ENCODE data around the gene DUOXA2.
"Not testable (repeated sequence)": the region's sequence is repeated elsewhere in the genome, so short reads cannot be mapped to it uniquely, and the experiment has no call there.

Gene DUOXA2

DNA sequence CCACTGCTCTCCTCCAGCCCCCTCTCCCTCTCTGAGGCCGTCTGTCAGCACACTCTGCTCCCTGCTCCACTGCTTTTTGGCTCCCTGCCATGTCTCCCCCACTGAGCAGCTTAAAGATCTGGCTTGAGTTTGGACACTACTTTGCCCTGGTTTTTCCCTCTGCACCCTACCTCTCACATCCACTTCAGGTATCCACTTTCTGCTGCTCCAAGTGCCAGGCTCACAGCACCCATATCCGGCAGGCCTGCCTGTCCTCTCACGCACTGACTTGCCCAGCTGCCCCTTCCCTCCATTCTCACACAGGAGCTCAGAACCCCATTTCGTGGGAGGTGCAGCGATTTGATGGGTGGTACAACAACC is 19.4 kb downstream of the DUOXA2 start:
- Histone ChIP-seq H3K27ac (ENCODE audit: low read depth, low read length) (no peak overlapping the region), H3K4me3 (ENCODE audit: low read length) (no peak overlapping the region), H3K4ac (ENCODE audit: low read depth, low read length) (no peak overlapping the region), H3K36me3 (ENCODE audit: control insufficient read depth, insufficient read depth, low read length) (no peaks in the 10 kb centered on the region), H3K9ac (ENCODE audit: low read length) (no peak overlapping the region), H4K5ac (ENCODE audit: low read length) (no peak overlapping the region), H2AK5ac (ENCODE audit: low read length) (no peak overlapping the region), H4K8ac (ENCODE audit: low read depth, low read length) (no peak overlapping the region), H2BK5ac (ENCODE audit: low read length) (no peak overlapping the region), H3K23ac (ENCODE audit: low read length) (no peak overlapping the region), H2BK120ac (ENCODE audit: low read depth, low read length) (no peak overlapping the region), H3K79me1 (ENCODE audit: low read length) (no peaks in the 10 kb centered on the region), H2BK15ac (replicated peaks; ENCODE audit: low read depth) (no peak overlapping the region), H3K4me1 (ENCODE audit: control insufficient read depth, low read depth, low read length) (no peaks in the 10 kb centered on the region), H3K79me2 (ENCODE audit: control insufficient read depth, insufficient read depth, low read length) (no peaks in the 10 kb centered on the region), H3K27me3 (ENCODE audit: insufficient read depth, low read length, poor library complexity) (peaks cover 56% of the 10 kb centered on the region), H3K56ac (ENCODE audit: low read length) (no peak overlapping the region), H3K18ac (ENCODE audit: low read length) (no peak overlapping the region), H3K4me2 (ENCODE audit: low read length) (no peak overlapping the region)
- WGBS (ENCODE audit: extremely low coverage, insufficient coverage, low lambda C conversion rate): no CpG with 5 or more reads among the region's 5 CpGs
- no peak for DNase-seq

DNA sequence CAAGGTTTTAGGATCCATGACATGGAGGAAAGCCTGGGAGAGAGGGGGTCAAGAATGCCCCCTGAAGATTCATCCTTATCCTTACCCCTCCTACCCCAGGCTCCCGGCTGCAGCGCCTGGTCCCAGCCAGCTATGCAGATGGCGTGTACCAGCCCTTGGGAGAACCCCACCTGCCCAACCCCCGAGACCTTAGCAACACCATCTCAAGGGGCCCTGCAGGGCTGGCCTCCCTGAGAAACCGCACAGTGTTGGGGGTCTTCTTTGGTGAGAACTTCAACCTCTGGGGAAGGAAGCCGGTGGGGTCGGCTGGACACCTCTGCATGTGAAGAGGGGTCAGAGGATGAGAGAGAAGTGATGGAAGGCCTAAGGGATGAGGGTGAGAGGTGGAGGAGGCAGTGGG is 19.9 kb downstream of the DUOXA2 start:
- no peak overlapping the region for H3K4ac ChIP-seq (ENCODE audit: low read depth, low read length)

DNA sequence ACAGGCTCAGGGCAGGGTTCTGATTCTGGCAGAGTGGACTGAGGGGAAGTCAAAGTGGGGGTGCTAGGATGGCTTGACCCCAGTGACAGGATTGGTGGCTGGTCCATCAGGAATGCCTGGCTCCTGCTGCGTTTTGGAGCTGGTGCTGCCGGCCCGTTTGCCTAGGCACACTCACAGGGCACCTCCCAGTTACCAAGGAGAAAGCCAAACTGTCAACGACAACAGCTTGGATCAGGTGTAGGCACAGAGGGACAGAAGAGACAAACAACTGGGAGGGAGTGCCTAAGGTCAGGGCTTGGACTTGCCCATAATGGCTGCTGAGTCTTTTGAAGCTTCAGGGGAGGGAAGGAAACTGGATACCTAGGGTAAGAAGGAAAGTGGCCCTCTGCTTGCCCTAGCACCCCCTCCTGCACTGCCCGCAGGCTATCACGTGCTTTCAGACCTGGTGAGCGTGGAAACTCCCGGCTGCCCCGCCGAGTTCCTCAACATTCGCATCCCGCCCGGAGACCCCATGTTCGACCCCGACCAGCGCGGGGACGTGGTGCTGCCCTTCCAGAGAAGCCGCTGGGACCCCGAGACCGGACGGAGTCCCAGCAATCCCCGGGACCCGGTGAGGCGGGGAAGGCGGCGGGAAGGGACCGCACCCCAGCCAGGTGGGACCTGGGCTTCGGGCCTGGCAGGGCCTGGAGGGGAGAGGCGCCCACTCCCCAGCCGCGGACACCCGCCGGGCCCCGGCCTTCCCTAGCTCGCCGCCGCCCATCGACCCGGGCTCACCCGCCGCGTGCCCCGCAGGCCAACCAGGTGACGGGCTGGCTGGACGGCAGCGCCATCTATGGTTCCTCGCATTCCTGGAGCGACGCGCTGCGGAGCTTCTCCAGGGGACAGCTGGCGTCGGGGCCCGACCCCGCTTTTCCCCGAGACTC is 20.8 kb downstream of the DUOXA2 start:
- no peak overlapping the region for H3K27ac ChIP-seq (ENCODE audit: low read depth, low read length)
- no peak overlapping the region for H3K23ac ChIP-seq (ENCODE audit: low read length)
- no peak overlapping the region for H2BK15ac ChIP-seq (replicated peaks; ENCODE audit: low read depth)
- H3K36me3 ChIP-seq (ENCODE audit: control insufficient read depth, insufficient read depth, low read length): no peaks in the 10 kb centered on the region
- peaks cover 46% of the 10 kb centered on the region for H3K27me3 ChIP-seq (ENCODE audit: insufficient read depth, low read length, poor library complexity)
- no peak overlapping the region for H3K18ac ChIP-seq (ENCODE audit: low read length)
- no peak overlapping the region for H2BK5ac ChIP-seq (ENCODE audit: low read length)
- no peak overlapping the region for H3K4ac ChIP-seq (ENCODE audit: low read depth, low read length)
- H2BK120ac ChIP-seq (ENCODE audit: low read depth, low read length): no peak overlapping the region
- no peak overlapping the region for H3K9ac ChIP-seq (ENCODE audit: low read length)
- H2AK5ac ChIP-seq (ENCODE audit: low read length): no peak overlapping the region
- DNase-seq: peak; percentile 45
- no CpG with 5 or more reads among the region's 57 CpGs for WGBS (ENCODE audit: extremely low coverage, insufficient coverage, low lambda C conversion rate)
- H4K8ac ChIP-seq (ENCODE audit: low read depth, low read length): no peak overlapping the region
- H3K4me2 ChIP-seq (ENCODE audit: low read length): peak overlapping the region; percentile 13
- no peaks in the 10 kb centered on the region for H3K79me1 ChIP-seq (ENCODE audit: low read length)
- no peak overlapping the region for H3K56ac ChIP-seq (ENCODE audit: low read length)
- H3K4me1 ChIP-seq (ENCODE audit: control insufficient read depth, low read depth, low read length): no peaks in the 10 kb centered on the region
- H3K79me2 ChIP-seq (ENCODE audit: control insufficient read depth, insufficient read depth, low read length): no peaks in the 10 kb centered on the region
- no peak overlapping the region for H4K5ac ChIP-seq (ENCODE audit: low read length)
- H3K4me3 ChIP-seq (ENCODE audit: low read length): no peak overlapping the region

More for the DNA sequence above, 19.9 kb downstream of the DUOXA2 start:
- no peak for DNase-seq
- no peaks in the 10 kb centered on the region for H3K79me1 ChIP-seq (ENCODE audit: low read length)
- no peak overlapping the region for H2BK5ac ChIP-seq (ENCODE audit: low read length)
- WGBS (ENCODE audit: extremely low coverage, insufficient coverage, low lambda C conversion rate): no CpG with 5 or more reads among the region's 7 CpGs
- no peak overlapping the region for H2AK5ac ChIP-seq (ENCODE audit: low read length)
- no peak overlapping the region for H3K4me2 ChIP-seq (ENCODE audit: low read length)
- H3K27ac ChIP-seq (ENCODE audit: low read depth, low read length): no peak overlapping the region
- peaks cover 50% of the 10 kb centered on the region for H3K27me3 ChIP-seq (ENCODE audit: insufficient read depth, low read length, poor library complexity)
- H4K5ac ChIP-seq (ENCODE audit: low read length): no peak overlapping the region
- no peak overlapping the region for H2BK120ac ChIP-seq (ENCODE audit: low read depth, low read length)
- H3K56ac ChIP-seq (ENCODE audit: low read length): no peak overlapping the region
- no peak overlapping the region for H2BK15ac ChIP-seq (replicated peaks; ENCODE audit: low read depth)
- H3K4me1 ChIP-seq (ENCODE audit: control insufficient read depth, low read depth, low read length): no peaks in the 10 kb centered on the region
- H3K4me3 ChIP-seq (ENCODE audit: low read length): no peak overlapping the region
- H3K36me3 ChIP-seq (ENCODE audit: control insufficient read depth, insufficient read depth, low read length): no peaks in the 10 kb centered on the region
- no peak overlapping the region for H4K8ac ChIP-seq (ENCODE audit: low read depth, low read length)
- no peak overlapping the region for H3K23ac ChIP-seq (ENCODE audit: low read length)
- H3K9ac ChIP-seq (ENCODE audit: low read length): no peak overlapping the region
- H3K18ac ChIP-seq (ENCODE audit: low read length): no peak overlapping the region
- no peaks in the 10 kb centered on the region for H3K79me2 ChIP-seq (ENCODE audit: control insufficient read depth, insufficient read depth, low read length)

GRCh38 chr15:45135705-45136377 is 21.7 kb downstream of the DUOXA2 start:
- not testable (repeated sequence) for H3K27ac ChIP-seq (ENCODE audit: low read depth, low read length); H3K18ac ChIP-seq (ENCODE audit: low read length)

DNA sequence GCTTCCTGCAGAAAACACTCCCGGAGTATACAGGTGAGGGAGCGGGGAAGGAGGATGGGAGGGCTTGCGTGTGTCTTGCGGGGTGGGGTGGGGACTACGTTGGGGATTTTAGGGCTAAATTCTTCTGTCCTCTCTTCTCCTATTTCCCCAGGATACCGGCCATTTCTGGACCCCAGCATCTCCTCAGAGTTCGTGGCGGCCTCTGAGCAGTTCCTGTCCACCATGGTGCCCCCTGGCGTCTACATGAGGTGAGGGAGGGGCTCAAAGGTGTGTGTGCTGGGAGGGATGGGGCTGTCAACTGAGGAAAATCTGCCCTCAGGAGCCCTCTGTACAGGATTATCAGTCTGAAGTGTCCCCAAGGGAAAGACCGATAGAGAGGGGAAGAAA is 22.2 kb downstream of the DUOXA2 start:
- no peak overlapping the region for H3K23ac ChIP-seq (ENCODE audit: low read length)
- no peak overlapping the region for H3K4me3 ChIP-seq (ENCODE audit: low read length)
- WGBS (ENCODE audit: extremely low coverage, insufficient coverage, low lambda C conversion rate): no CpG with 5 or more reads among the region's 10 CpGs
- no peaks in the 10 kb centered on the region for H3K79me1 ChIP-seq (ENCODE audit: low read length)
- H3K18ac ChIP-seq (ENCODE audit: low read length): no peak overlapping the region
- H3K4ac ChIP-seq (ENCODE audit: low read depth, low read length): no peak overlapping the region
- H2AK5ac ChIP-seq (ENCODE audit: low read length): no peak overlapping the region
- no peak overlapping the region for H4K8ac ChIP-seq (ENCODE audit: low read depth, low read length)
- H3K36me3 ChIP-seq (ENCODE audit: control insufficient read depth, insufficient read depth, low read length): no peaks in the 10 kb centered on the region
- no peak overlapping the region for H2BK120ac ChIP-seq (ENCODE audit: low read depth, low read length)
- no peak overlapping the region for H3K4me2 ChIP-seq (ENCODE audit: low read length)
- no peaks in the 10 kb centered on the region for H3K4me1 ChIP-seq (ENCODE audit: control insufficient read depth, low read depth, low read length)
- H3K27ac ChIP-seq (ENCODE audit: low read depth, low read length): no peak overlapping the region
- DNase-seq: peak; percentile 59
- H3K56ac ChIP-seq (ENCODE audit: low read length): no peak overlapping the region
- no peak overlapping the region for H2BK15ac ChIP-seq (replicated peaks; ENCODE audit: low read depth)
- peaks cover 36% of the 10 kb centered on the region for H3K27me3 ChIP-seq (ENCODE audit: insufficient read depth, low read length, poor library complexity)
- no peak overlapping the region for H4K5ac ChIP-seq (ENCODE audit: low read length)
- no peaks in the 10 kb centered on the region for H3K79me2 ChIP-seq (ENCODE audit: control insufficient read depth, insufficient read depth, low read length)
- H2BK5ac ChIP-seq (ENCODE audit: low read length): no peak overlapping the region
- no peak overlapping the region for H3K9ac ChIP-seq (ENCODE audit: low read length)

More at GRCh38 chr15:45135705-45136377, 21.7 kb downstream of the DUOXA2 start:
- H3K27me3 ChIP-seq (ENCODE audit: insufficient read depth, low read length, poor library complexity): peaks cover 39% of the 10 kb centered on the region
- H2BK120ac ChIP-seq (ENCODE audit: low read depth, low read length); H3K79me1 ChIP-seq (ENCODE audit: low read length); H3K23ac ChIP-seq (ENCODE audit: low read length); H2BK15ac ChIP-seq (replicated peaks; ENCODE audit: low read depth); DNase-seq; H4K8ac ChIP-seq (ENCODE audit: low read depth, low read length); H3K4me2 ChIP-seq (ENCODE audit: low read length); H4K5ac ChIP-seq (ENCODE audit: low read length); H3K36me3 ChIP-seq (ENCODE audit: control insufficient read depth, insufficient read depth, low read length); H3K79me2 ChIP-seq (ENCODE audit: control insufficient read depth, insufficient read depth, low read length); H3K4ac ChIP-seq (ENCODE audit: low read depth, low read length); H3K9ac ChIP-seq (ENCODE audit: low read length); H3K56ac ChIP-seq (ENCODE audit: low read length); H3K4me3 ChIP-seq (ENCODE audit: low read length); H2AK5ac ChIP-seq (ENCODE audit: low read length); H2BK5ac ChIP-seq (ENCODE audit: low read length); H3K4me1 ChIP-seq (ENCODE audit: control insufficient read depth, low read depth, low read length): not testable (repeated sequence)
- WGBS (ENCODE audit: extremely low coverage, insufficient coverage, low lambda C conversion rate): no CpG with 5 or more reads among the region's 37 CpGs
